MCF 10A (cell line): Measurements from ENCODE around the gene RGS3. TPM values are rescaled to one million over a fixed set of nuclear protein-coding genes. Genes with fewer than 3 reads are reported as not detected.

Experiments
- BruUV-seq: library from RNA; stranded (reverse); fragments of 400-500 nt; replicated peaks from 2 replicates; lab custom pipeline; 2021; lab: Mats Ljungman, UMichigan
- CTCF ChIA-PET: fragments of 300-600 bp; sonication (Branson Sonifier 250); formaldehyde crosslinking; extraction: SDS; loops from one replicate; lab custom pipeline; 2021; ENCODE audit warnings: antibody characterized with exemption, inconsistent platforms; lab: Yijun Ruan, JAX
- POLR2A ChIA-PET: fragments of 300-600, 350-650 bp; sonication (Branson Sonifier 250); formaldehyde crosslinking; extraction: SDS; loops from one replicate; lab custom pipeline; 2020; ENCODE audit warnings: antibody characterized with exemption, inconsistent platforms; lab: Yijun Ruan, JAX
- DNase-seq: peaks from one replicate; pipeline ENCODE4 v3.0.0-alpha.2; 2018; ENCODE audit not compliant: unreplicated experiment
- H3K27ac Mint-ChIP-seq: one replicate; pipeline ENCODE4 v1.8.0; 2022; ENCODE audit warnings: mild to moderate bottlenecking, low read depth, mixed read lengths; ENCODE audit not compliant: unreplicated experiment
- H3K27me3 Mint-ChIP-seq: one replicate; pipeline ENCODE4 v1.8.0; 2022; ENCODE audit warnings: mixed read lengths; ENCODE audit not compliant: insufficient read depth, unreplicated experiment
- H3K36me3 Mint-ChIP-seq: one replicate; pipeline ENCODE4 v1.8.0; 2022; ENCODE audit warnings: mild to moderate bottlenecking, moderate library complexity, mixed read lengths; ENCODE audit not compliant: insufficient read depth, unreplicated experiment
- H3K4me1 Mint-ChIP-seq: one replicate; pipeline ENCODE4 v1.8.0; 2022; ENCODE audit warnings: mixed read lengths; ENCODE audit not compliant: insufficient read depth, unreplicated experiment
- H3K4me3 Mint-ChIP-seq: one replicate; pipeline ENCODE4 v1.8.0; 2022; ENCODE audit warnings: mild to moderate bottlenecking, moderate library complexity, mixed read lengths; ENCODE audit not compliant: unreplicated experiment
- H3K9me3 Mint-ChIP-seq: one replicate; pipeline ENCODE4 v1.8.0; 2022; ENCODE audit warnings: mixed read lengths; ENCODE audit not compliant: unreplicated experiment
- intact Hi-C: fragments of 100-400 bp; cut with micrococcal nuclease; formaldehyde crosslinking; loops from 2 replicates; pipeline ENCODE4 v1.14.1; 2022
- total RNA-seq: library from RNA; stranded (reverse); gene quantifications from 2 replicates; pipeline ENCODE4 v1.2.3, GENCODE V29; 2022
- TF ChIP-seq, protein P1 (sequence below): fragments of 200-600 bp; IDR thresholded peaks from one replicate; pipeline ENCODE4 v1.8.0; 2022; ENCODE audit warnings: antibody characterized with exemption, mild to moderate bottlenecking; ENCODE audit not compliant: unreplicated experiment

RGS3 gene
- total RNA-seq, 1 experiment from 2014 or later = 32.1 TPM

- no TSS peak for BruUV-seq
- Mint-ChIP-seq H3K27me3 (no peaks in the 10 kb centered on the region), H3K36me3 (peaks cover 11% of the 10 kb centered on the region), H3K27ac (no peak overlapping the region), H3K4me3 (peak overlapping the region; percentile 31), H3K4me1 (no peaks in the 10 kb centered on the region), H3K9me3 (no peaks in the 10 kb centered on the region)
- intact Hi-C loops = loop anchor here (10.0 kb wide), 1 partner anchor 289 kb away; the partner anchor contains the start of gene RNF183
- peak; percentile 95 for DNase-seq
- POLR2A ChIA-PET = no interaction called here
- TF ChIP-seq, protein P1, sequence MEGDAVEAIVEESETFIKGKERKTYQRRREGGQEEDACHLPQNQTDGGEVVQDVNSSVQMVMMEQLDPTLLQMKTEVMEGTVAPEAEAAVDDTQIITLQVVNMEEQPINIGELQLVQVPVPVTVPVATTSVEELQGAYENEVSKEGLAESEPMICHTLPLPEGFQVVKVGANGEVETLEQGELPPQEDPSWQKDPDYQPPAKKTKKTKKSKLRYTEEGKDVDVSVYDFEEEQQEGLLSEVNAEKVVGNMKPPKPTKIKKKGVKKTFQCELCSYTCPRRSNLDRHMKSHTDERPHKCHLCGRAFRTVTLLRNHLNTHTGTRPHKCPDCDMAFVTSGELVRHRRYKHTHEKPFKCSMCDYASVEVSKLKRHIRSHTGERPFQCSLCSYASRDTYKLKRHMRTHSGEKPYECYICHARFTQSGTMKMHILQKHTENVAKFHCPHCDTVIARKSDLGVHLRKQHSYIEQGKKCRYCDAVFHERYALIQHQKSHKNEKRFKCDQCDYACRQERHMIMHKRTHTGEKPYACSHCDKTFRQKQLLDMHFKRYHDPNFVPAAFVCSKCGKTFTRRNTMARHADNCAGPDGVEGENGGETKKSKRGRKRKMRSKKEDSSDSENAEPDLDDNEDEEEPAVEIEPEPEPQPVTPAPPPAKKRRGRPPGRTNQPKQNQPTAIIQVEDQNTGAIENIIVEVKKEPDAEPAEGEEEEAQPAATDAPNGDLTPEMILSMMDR = no peak
- CTCF ChIA-PET = interaction anchor here (0.5 to 18.7 kb wide), 8 partner anchors 9 to 440 kb away, joined by 3 to 341 read pairs (median 4); partner anchors contain the start of gene ALAD
These were observed 130.3 kb downstream of the RGS3 start for GRCh38 chr9:113593682-113594281.

DNA sequence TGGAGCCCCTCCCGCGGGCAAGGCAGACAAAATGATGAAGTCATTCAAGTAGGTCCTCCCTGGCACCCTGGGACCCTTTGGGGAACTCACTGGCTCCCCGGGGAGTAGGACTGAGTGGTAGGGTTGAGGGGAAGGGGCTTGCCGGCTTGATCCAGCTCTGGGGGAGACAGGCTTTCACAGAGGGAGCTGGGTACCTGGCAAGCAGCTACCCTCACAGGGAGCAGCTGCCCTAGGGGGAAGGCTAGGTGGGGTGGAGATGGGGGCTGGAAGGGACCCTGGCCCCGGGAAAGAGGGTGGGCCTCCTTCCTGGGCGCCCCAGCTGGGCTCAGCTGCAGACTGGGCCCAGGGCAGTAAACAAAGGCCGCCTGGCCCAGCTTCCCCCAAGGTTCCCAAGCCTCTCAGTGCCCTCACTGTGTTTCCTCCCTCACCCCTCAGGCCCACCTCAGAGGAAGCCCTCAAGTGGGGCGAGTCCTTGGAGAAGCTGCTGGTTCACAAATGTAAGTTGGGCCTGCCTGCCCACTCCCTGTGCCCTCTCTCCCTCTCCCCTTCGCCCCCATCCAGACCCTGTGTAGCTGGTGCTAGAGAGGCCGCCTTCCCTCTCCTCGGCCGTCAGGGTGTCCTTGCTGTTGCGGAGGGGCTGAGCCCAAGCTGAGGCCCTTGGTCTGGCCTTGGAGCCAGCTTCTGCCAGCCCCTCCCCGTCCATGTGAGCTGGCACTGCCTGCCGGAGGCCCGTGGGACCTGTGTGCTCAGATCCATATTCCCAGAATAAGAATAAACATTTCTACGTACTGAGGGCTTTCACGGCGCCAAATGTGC lies 131.2 kb downstream of the RGS3 start:
- ChIA-PET CTCF (interaction anchor here (0.6 to 18.7 kb wide), 8 partner anchors 12 to 1942 kb away, joined by 3 to 341 read pairs (median 4); partner anchors contain the start of gene ALAD), POLR2A (interaction anchor here (0.6 to 1.0 kb wide), 2 partner anchors 29 to 78 kb away, joined by 4 to 5 read pairs; no protein-coding TSS in a partner anchor)
- Mint-ChIP-seq H3K9me3 (no peaks in the 10 kb centered on the region), H3K4me1 (no peaks in the 10 kb centered on the region), H3K4me3 (no peak overlapping the region), H3K27me3 (no peaks in the 10 kb centered on the region), H3K36me3 (peaks cover 11% of the 10 kb centered on the region), H3K27ac (no peak overlapping the region)
- no peak for DNase-seq
- intact Hi-C loops = loop anchor here (10.0 kb wide), 1 partner anchor 290 kb away; the partner anchor contains the start of gene RNF183
- BruUV-seq = no TSS peak
- TF ChIP-seq, protein P1 = no peak

GRCh38 chr9:113596616-113597320 lies 133.2 kb downstream of the RGS3 start:
- Mint-ChIP-seq H3K36me3 (peaks cover 11% of the 10 kb centered on the region), H3K4me1 (peaks cover 5% of the 10 kb centered on the region), H3K27ac (no peak overlapping the region), H3K4me3 (no peak overlapping the region), H3K27me3 (no peaks in the 10 kb centered on the region), H3K9me3 (no peaks in the 10 kb centered on the region)
- no peak for DNase-seq
- intact Hi-C loops = loop anchor here (10.0 kb wide), 1 partner anchor 292 kb away; the partner anchor contains the start of gene RNF183
- POLR2A ChIA-PET = interaction anchor here (0.9 kb wide), 1 partner anchor 14 kb away, joined by 3 read pairs; no protein-coding TSS in a partner anchor
- BruUV-seq = no TSS peak
- TF ChIP-seq, protein P1 = no peak
- CTCF ChIA-PET = interaction anchor here (0.8 to 18.7 kb wide), 3 partner anchors 8 to 59 kb away, joined by 3 to 341 read pairs (median 6); no protein-coding TSS in a partner anchor
